WERI-Rb-1 (cell line): ENCODE measurements around the gene MARCHF6.

Experiments used
- DNase-seq: peaks from one replicate; pipeline ENCODE4 v3.0.0-alpha.2; 2020
- H3K27ac ChIP-seq: fragments of 250-450 bp; sonication (Bioruptor Pico); 2 replicates; pipeline ENCODE4 v1.5.1; 2020; ENCODE audit warnings: mild to moderate bottlenecking, moderate library complexity
- H3K27me3 ChIP-seq: fragments of 250-450 bp; sonication (Bioruptor Pico); 2 replicates; pipeline ENCODE4 v1.5.1; 2021; ENCODE audit warnings: mild to moderate bottlenecking, low read depth, moderate library complexity; ENCODE audit not compliant: insufficient read depth, severe bottlenecking
- H3K36me3 ChIP-seq: fragments of 250-450 bp; sonication (Bioruptor Pico); 2 replicates; pipeline ENCODE4 v1.5.1; 2020; ENCODE audit warnings: mild to moderate bottlenecking, moderate library complexity
- H3K4me3 ChIP-seq: 2 replicates; pipeline ENCODE4 v1.5.1; 2011; ENCODE audit warnings: low read depth, mild to moderate bottlenecking, control low read depth, low read length
- H3K9me3 ChIP-seq: fragments of 250-450 bp; sonication (Bioruptor Pico); 2 replicates; pipeline ENCODE4 v1.5.1; 2021; ENCODE audit warnings: mild to moderate bottlenecking, moderate library complexity; ENCODE audit not compliant: severe bottlenecking
- TF ChIP-seq, protein P1 (sequence below): IDR thresholded peaks from 2 replicates; pipeline ENCODE4 v1.5.1; 2011; ENCODE audit warnings: low read depth, mild to moderate bottlenecking, control low read depth, inconsistent platforms, low read length

MARCHF6 gene

GRCh38 chr5:10351919-10352318 is 1.6 kb upstream of the MARCHF6 start:
- H3K4me3 ChIP-seq = no peak overlapping the region
- H3K27ac ChIP-seq = peak overlapping the region; percentile 11
- no peaks in the 10 kb centered on the region for H3K27me3 ChIP-seq
- no peak for DNase-seq
- H3K9me3 ChIP-seq = no peaks in the 10 kb centered on the region
- peaks cover 15% of the 10 kb centered on the region for H3K36me3 ChIP-seq
- TF ChIP-seq, protein P1, sequence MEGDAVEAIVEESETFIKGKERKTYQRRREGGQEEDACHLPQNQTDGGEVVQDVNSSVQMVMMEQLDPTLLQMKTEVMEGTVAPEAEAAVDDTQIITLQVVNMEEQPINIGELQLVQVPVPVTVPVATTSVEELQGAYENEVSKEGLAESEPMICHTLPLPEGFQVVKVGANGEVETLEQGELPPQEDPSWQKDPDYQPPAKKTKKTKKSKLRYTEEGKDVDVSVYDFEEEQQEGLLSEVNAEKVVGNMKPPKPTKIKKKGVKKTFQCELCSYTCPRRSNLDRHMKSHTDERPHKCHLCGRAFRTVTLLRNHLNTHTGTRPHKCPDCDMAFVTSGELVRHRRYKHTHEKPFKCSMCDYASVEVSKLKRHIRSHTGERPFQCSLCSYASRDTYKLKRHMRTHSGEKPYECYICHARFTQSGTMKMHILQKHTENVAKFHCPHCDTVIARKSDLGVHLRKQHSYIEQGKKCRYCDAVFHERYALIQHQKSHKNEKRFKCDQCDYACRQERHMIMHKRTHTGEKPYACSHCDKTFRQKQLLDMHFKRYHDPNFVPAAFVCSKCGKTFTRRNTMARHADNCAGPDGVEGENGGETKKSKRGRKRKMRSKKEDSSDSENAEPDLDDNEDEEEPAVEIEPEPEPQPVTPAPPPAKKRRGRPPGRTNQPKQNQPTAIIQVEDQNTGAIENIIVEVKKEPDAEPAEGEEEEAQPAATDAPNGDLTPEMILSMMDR = no peak

DNA sequence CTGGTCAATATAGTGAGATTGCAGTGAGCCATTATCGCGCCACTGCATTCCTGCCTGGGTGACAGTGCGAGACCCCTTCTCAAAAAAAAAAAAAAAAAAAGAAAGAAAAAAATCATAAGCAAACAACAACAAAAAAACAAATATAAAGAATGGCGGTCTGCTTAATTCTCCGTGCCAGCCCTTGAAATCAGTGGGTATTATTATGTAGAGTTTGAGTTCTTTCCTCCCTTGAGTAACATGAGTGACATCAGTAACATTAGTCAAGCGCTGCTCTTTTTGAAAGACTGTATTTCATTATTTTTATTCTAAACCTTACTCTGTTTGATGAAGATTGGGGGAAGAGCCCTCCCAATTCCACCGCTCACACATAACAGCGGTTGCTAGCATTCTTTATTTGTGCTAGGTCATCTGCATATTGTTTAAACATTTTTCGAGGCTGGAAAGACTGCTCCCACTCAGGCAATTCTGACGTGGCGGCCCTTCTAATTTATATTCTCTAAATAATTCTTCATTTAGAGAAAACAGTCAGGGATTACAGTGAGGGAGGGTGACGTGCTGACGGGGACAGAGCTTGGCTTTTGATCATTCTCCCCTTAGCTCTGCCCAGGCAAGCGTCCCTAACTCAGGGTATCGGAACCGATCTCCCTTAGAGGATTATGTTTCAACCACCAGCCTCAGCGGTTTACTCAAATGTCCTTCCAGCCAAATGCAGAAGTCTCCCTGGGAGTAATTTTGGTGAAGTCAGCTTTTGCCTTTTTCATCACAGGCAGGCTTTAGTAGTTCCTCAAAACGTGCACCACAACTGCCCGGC is 860 bp upstream of the MARCHF6 start:
- no peak for DNase-seq

GRCh38 chr5:10354048-10354872 is 765 bp downstream of the MARCHF6 start:
- Histone ChIP-seq H3K36me3 (peaks cover 20% of the 10 kb centered on the region), H3K27ac (peak overlapping the region; percentile 100), H3K9me3 (no peaks in the 10 kb centered on the region), H3K4me3 (peak overlapping the region; percentile 93), H3K27me3 (no peaks in the 10 kb centered on the region)
- DNase-seq = peak; percentile 74
- TF ChIP-seq, protein P1 = no peak

More for the DNA sequence above, 860 bp upstream of the MARCHF6 start:
- Histone ChIP-seq H3K4me3 (peak overlapping the region; percentile 93), H3K27me3 (no peaks in the 10 kb centered on the region), H3K36me3 (peaks cover 15% of the 10 kb centered on the region), H3K27ac (peak overlapping the region; percentile 100), H3K9me3 (no peaks in the 10 kb centered on the region)
- TF ChIP-seq, protein P1 = no peak

GRCh38 chr5:10355071-10355889 is 1.8 kb downstream of the MARCHF6 start:
- Histone ChIP-seq H3K4me3 (peak overlapping the region; percentile 93), H3K27ac (peak overlapping the region; percentile 100), H3K9me3 (no peaks in the 10 kb centered on the region), H3K36me3 (peaks cover 25% of the 10 kb centered on the region), H3K27me3 (no peaks in the 10 kb centered on the region)
- TF ChIP-seq, protein P1 = no peak
- DNase-seq = no peak

DNA sequence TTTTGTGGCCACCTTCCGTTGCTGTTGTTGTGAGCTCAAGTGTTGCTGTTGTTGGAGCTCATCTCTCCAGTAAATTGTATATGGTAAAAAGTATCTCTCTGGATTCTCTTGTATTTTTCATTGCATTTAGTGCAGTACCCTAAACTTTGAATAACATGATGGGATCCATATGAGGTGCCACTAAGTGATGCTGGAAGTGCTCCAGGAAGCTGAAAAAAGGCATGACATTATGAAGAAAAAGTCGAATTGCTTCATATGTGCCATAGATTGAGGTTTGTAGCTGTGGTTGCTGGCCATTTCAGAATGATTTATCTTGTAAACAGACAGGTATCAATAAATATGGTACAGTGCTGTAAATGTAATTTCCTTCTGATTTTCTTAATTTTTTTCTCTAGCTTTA is 5.5 kb downstream of the MARCHF6 start:
- no peak for DNase-seq
- no peaks in the 10 kb centered on the region for H3K9me3 ChIP-seq
- TF ChIP-seq, protein P1 = no peak
- H3K27me3 ChIP-seq = no peaks in the 10 kb centered on the region
- H3K4me3 ChIP-seq = no peak overlapping the region
- H3K36me3 ChIP-seq = peaks cover 24% of the 10 kb centered on the region
- no peak overlapping the region for H3K27ac ChIP-seq
